Thyroid gland (tissue), 4 donors: Measurements from ENCODE around the gene KCNAB2.

ENCODE experiments used
- POLR2A ChIP-seq, 2 donors: fragments of 450-650 bp; IDR thresholded peaks; one replicate each; pipeline ENCODE4 v1.6.1; 2017; ENCODE audit warnings: antibody characterized with exemption in 2 of 2, mild to moderate bottlenecking in 2 of 2, moderate library complexity in 1 of 2
- TF ChIP-seq, protein P1 (sequence below), 6 experiments: fragments of 200-600 bp in 3 of 6; fragments of 450-650 bp in 3 of 6; sonication (generic) in 3 of 6; IDR thresholded peaks; one replicate each; pipeline ENCODE4 v1.5.1; 2016 to 2019; ENCODE audit warnings: antibody characterized with exemption in 6 of 6, mild to moderate bottlenecking in 2 of 6, inconsistent platforms in 1 of 6, moderate library complexity in 1 of 6

DNA sequence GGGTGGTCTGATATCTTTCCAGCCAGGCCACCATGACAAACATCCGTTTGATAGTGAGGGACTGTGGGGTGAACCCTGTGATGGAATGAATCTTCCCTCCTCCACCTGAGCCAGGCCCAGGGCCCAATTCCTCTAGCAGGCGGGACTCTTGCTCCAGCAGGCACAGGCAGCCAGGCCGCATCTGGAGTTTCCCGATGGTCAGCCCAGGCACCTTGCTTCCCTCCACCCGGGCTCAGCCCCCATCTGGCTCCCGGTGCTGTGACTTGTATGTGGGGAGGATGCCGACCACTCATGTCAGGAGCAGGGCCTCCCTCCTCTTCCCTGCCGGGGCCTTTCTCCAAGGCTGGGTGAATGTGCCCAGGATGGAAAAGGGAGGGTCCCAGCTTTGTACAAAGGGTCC, 21.0 kb downstream of the KCNAB2 start:
- no peak for TF ChIP-seq POLR2A (IDR thresholded peaks at IDR 0.05)
- TF ChIP-seq, protein P1, sequence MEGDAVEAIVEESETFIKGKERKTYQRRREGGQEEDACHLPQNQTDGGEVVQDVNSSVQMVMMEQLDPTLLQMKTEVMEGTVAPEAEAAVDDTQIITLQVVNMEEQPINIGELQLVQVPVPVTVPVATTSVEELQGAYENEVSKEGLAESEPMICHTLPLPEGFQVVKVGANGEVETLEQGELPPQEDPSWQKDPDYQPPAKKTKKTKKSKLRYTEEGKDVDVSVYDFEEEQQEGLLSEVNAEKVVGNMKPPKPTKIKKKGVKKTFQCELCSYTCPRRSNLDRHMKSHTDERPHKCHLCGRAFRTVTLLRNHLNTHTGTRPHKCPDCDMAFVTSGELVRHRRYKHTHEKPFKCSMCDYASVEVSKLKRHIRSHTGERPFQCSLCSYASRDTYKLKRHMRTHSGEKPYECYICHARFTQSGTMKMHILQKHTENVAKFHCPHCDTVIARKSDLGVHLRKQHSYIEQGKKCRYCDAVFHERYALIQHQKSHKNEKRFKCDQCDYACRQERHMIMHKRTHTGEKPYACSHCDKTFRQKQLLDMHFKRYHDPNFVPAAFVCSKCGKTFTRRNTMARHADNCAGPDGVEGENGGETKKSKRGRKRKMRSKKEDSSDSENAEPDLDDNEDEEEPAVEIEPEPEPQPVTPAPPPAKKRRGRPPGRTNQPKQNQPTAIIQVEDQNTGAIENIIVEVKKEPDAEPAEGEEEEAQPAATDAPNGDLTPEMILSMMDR (IDR thresholded peaks at IDR 0.05), result no peak
